ENCODE data around the gene NEUROG2.

NEUROG2 gene

GRCh38 chr4:112485930-112486329 is 30.1 kb downstream of the NEUROG2 start:
- H3K27ac ChIP-seq (replicated peaks): no peak overlapping the region
- H3K27me3 ChIP-seq (ENCODE audit: insufficient read depth, poor library complexity, severe bottlenecking): no peaks in the 10 kb centered on the region
- TF ChIP-seq, protein P1, sequence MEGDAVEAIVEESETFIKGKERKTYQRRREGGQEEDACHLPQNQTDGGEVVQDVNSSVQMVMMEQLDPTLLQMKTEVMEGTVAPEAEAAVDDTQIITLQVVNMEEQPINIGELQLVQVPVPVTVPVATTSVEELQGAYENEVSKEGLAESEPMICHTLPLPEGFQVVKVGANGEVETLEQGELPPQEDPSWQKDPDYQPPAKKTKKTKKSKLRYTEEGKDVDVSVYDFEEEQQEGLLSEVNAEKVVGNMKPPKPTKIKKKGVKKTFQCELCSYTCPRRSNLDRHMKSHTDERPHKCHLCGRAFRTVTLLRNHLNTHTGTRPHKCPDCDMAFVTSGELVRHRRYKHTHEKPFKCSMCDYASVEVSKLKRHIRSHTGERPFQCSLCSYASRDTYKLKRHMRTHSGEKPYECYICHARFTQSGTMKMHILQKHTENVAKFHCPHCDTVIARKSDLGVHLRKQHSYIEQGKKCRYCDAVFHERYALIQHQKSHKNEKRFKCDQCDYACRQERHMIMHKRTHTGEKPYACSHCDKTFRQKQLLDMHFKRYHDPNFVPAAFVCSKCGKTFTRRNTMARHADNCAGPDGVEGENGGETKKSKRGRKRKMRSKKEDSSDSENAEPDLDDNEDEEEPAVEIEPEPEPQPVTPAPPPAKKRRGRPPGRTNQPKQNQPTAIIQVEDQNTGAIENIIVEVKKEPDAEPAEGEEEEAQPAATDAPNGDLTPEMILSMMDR (IDR thresholded peaks at IDR 0.05; ENCODE audit: insufficient read depth, low read length): no peak
- no peak for TF ChIP-seq POLR2AphosphoS5 (IDR thresholded peaks at IDR 0.05; ENCODE audit: low read depth)
- no peak for TF ChIP-seq SPI1 (IDR thresholded peaks at IDR 0.05; ENCODE audit: borderline replicate concordance, low read depth)
- TF ChIP-seq, protein P2, sequence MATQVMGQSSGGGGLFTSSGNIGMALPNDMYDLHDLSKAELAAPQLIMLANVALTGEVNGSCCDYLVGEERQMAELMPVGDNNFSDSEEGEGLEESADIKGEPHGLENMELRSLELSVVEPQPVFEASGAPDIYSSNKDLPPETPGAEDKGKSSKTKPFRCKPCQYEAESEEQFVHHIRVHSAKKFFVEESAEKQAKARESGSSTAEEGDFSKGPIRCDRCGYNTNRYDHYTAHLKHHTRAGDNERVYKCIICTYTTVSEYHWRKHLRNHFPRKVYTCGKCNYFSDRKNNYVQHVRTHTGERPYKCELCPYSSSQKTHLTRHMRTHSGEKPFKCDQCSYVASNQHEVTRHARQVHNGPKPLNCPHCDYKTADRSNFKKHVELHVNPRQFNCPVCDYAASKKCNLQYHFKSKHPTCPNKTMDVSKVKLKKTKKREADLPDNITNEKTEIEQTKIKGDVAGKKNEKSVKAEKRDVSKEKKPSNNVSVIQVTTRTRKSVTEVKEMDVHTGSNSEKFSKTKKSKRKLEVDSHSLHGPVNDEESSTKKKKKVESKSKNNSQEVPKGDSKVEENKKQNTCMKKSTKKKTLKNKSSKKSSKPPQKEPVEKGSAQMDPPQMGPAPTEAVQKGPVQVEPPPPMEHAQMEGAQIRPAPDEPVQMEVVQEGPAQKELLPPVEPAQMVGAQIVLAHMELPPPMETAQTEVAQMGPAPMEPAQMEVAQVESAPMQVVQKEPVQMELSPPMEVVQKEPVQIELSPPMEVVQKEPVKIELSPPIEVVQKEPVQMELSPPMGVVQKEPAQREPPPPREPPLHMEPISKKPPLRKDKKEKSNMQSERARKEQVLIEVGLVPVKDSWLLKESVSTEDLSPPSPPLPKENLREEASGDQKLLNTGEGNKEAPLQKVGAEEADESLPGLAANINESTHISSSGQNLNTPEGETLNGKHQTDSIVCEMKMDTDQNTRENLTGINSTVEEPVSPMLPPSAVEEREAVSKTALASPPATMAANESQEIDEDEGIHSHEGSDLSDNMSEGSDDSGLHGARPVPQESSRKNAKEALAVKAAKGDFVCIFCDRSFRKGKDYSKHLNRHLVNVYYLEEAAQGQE (IDR thresholded peaks at IDR 0.05; ENCODE audit: insufficient replicate concordance, low read depth): no peak
- TF ChIP-seq GABPA (IDR thresholded peaks at IDR 0.05; ENCODE audit: low read depth): no peak
- H3K4me3 ChIP-seq (replicated peaks; ENCODE audit: insufficient read depth, low read length): no peak overlapping the region
- no peak for DNase-seq (ENCODE audit: low read depth in 1 of 2, low spot score in 1 of 2)

- no peak for DNase-seq (ENCODE audit: low read depth in 1 of 2, low spot score in 1 of 2)
Observed at GRCh38 chr4:112473985-112474384, 42.0 kb downstream of the NEUROG2 start.

DNA sequence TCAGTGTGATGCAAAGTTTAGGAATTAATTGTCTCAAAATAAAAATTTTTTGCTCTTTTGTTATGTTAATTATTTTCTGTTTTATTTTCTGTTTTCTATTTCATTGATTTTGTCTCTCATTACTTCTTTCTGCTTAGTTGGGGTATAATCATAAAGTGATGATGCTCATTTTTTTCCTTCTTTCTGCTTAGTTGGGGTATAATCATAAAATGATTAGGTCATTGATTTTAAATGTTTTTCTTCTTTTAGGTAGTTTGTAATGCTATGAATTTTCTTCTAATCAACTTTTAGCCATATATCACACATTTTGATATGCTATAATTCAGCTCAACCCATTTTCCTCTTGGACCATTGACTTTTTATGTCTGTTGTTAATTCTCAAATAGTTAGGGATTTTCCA is 43.7 kb downstream of the NEUROG2 start:
- no peak overlapping the region for H3K4me3 ChIP-seq (replicated peaks; ENCODE audit: insufficient read depth, low read length)
- DNase-seq (ENCODE audit: low read depth in 1 of 2, low spot score in 1 of 2): no peak
- no peak for TF ChIP-seq SPI1 (IDR thresholded peaks at IDR 0.05; ENCODE audit: borderline replicate concordance, low read depth)
- TF ChIP-seq POLR2AphosphoS5 (IDR thresholded peaks at IDR 0.05; ENCODE audit: low read depth): no peak
- TF ChIP-seq, protein P1 (IDR thresholded peaks at IDR 0.05; ENCODE audit: insufficient read depth, low read length): no peak
- TF ChIP-seq, protein P2 (IDR thresholded peaks at IDR 0.05; ENCODE audit: insufficient replicate concordance, low read depth): no peak
- no peak for TF ChIP-seq GABPA (IDR thresholded peaks at IDR 0.05; ENCODE audit: low read depth)
- no peak overlapping the region for H3K27ac ChIP-seq (replicated peaks)
- no peaks in the 10 kb centered on the region for H3K27me3 ChIP-seq (ENCODE audit: insufficient read depth, poor library complexity, severe bottlenecking)

More at GRCh38 chr4:112473985-112474384, 42.0 kb downstream of the NEUROG2 start:
- H3K27ac ChIP-seq (replicated peaks): no peak overlapping the region
- no peaks in the 10 kb centered on the region for H3K27me3 ChIP-seq (ENCODE audit: insufficient read depth, poor library complexity, severe bottlenecking)
- H3K4me3 ChIP-seq (replicated peaks; ENCODE audit: insufficient read depth, low read length): no peak overlapping the region
- TF ChIP-seq GABPA (IDR thresholded peaks at IDR 0.05; ENCODE audit: low read depth) (no peak), SPI1 (IDR thresholded peaks at IDR 0.05; ENCODE audit: borderline replicate concordance, low read depth) (no peak), POLR2AphosphoS5 (IDR thresholded peaks at IDR 0.05; ENCODE audit: low read depth) (no peak)
- TF ChIP-seq, protein P2 (IDR thresholded peaks at IDR 0.05; ENCODE audit: insufficient replicate concordance, low read depth): no peak
- TF ChIP-seq, protein P1 (IDR thresholded peaks at IDR 0.05; ENCODE audit: insufficient read depth, low read length): no peak

All from HL-60 (cell line).